Measurements from ENCODE around the gene FYCO1. TPM values are rescaled to one million over a fixed set of nuclear protein-coding genes. Genes with fewer than 3 reads are reported as not detected.

The FYCO1 gene
- total and polyA plus RNA-seq, 9 of the 15 experiments (the other 6 are each of a cell fraction or from before 2014, with no cell fraction given) = 2.1 to 13.8 (median 7.4) TPM

- TF ChIP-seq ZNF232 (CRISPR knock-in tag; IDR thresholded peaks at IDR 0.05) = no peak
- peak; percentile 41; the same call in 1 of the 2 replicates for TF ChIP-seq PKNOX1 (IDR thresholded peaks at IDR 0.05)
- no peak for TF ChIP-seq ZNF384 (IDR thresholded peaks at IDR 0.05; ENCODE audit: low read depth, low read length)
- TF ChIP-seq SMARCA4 (IDR thresholded peaks at IDR 0.05) = peak; percentile 88
- peak; percentile 56; the same call in 1 of the 2 replicates for TF ChIP-seq SMARCC2 (IDR thresholded peaks at IDR 0.05; ENCODE audit: low read depth)
- TF ChIP-seq MECOM (CRISPR knock-in tag; IDR thresholded peaks at IDR 0.05) = peak; percentile 89; the same call in 1 of the 2 replicates
- peak; percentile 99 for TF ChIP-seq ZEB2 (IDR thresholded peaks at IDR 0.05)
- TF ChIP-seq NCOA1 (IDR thresholded peaks at IDR 0.05; ENCODE audit: low read depth) = peak; percentile 69; the same call in 1 of the 2 replicates
- TF ChIP-seq RREB1 (CRISPR knock-in tag; IDR thresholded peaks at IDR 0.05) = peak; percentile 81; the same call in 1 of the 2 replicates
- TF ChIP-seq ELF4 (CRISPR knock-in tag; IDR thresholded peaks at IDR 0.05) = peak; percentile 89; the same call in 1 of the 2 replicates
- TF ChIP-seq LCOR (CRISPR knock-in tag; IDR thresholded peaks at IDR 0.05) = peak; percentile 62; the same call in 1 of the 2 replicates
- no peak for TF ChIP-seq VEZF1 (CRISPR knock-in tag; IDR thresholded peaks at IDR 0.05)
- peak; percentile 45 to 48; a peak in 2 of 4 replicates for TF ChIP-seq FOXK2 (conservative IDR thresholded peaks at IDR 0.05 in 1 of 2, IDR thresholded peaks at IDR 0.05 in 1 of 2; ENCODE audit: low read depth in 2 of 2)
- 0 out of 2 replicates have a peak, but pooled peaks have one; percentile 25 for TF ChIP-seq RNF2 (IDR thresholded peaks at IDR 0.05)
- TF ChIP-seq CGGBP1 (CRISPR knock-in tag; IDR thresholded peaks at IDR 0.05) = no peak
- TF ChIP-seq FOSL1 (tag; conservative IDR thresholded peaks at IDR 0.05) = peak; percentile 76
- no peak for TF ChIP-seq STAT5B (CRISPR knock-in tag; IDR thresholded peaks at IDR 0.05)
- no peak for TF ChIP-seq ZNF140 (CRISPR knock-in tag; IDR thresholded peaks at IDR 0.05)
These were observed 114.3 kb downstream of the FYCO1 start (continued) for GRCh38 chr3:45881078-45882022.

Data from K562 (cell line).